HG03469 (cell line): Measurements from ENCODE around the gene TENT5A.
"Not testable (repeated sequence)": the region's sequence is repeated elsewhere in the genome, so short reads cannot be mapped to it uniquely, and the experiment has no call there.

Experiments
- ATAC-seq: cut with Tn5 transposase; IDR thresholded peaks from one replicate; pipeline ENCODE4 v1.9.1; 2021; ENCODE audit warnings: mild to moderate bottlenecking, moderate library complexity, moderate number of reproducible peaks; ENCODE audit not compliant: unreplicated experiment

The TENT5A gene

GRCh38 chr6:81752084-81752920 is at the start of gene TENT5A:
TENT5A (minus strand) TSS chr6:81752681; CDS start chr6:81752141, 540 bp downstream.
- ATAC-seq: peak; percentile 57

- ATAC-seq: no peak
Observed at GRCh38 chr6:81801489-81801888, 49.0 kb upstream of the TENT5A start.

- no peak for ATAC-seq
Observed at GRCh38 chr6:81800666-81801065, 48.2 kb upstream of the TENT5A start.

GRCh38 chr6:81799323-81799722 is 46.8 kb upstream of the TENT5A start:
- no peak for ATAC-seq

- ATAC-seq: no peak
Observed at GRCh38 chr6:81797591-81797990, 45.1 kb upstream of the TENT5A start.

GRCh38 chr6:81795890-81796289 is 43.4 kb upstream of the TENT5A start:
- ATAC-seq: no peak

GRCh38 chr6:81793821-81794475 is 41.5 kb upstream of the TENT5A start:
- no peak for ATAC-seq

- ATAC-seq: no peak
Observed at GRCh38 chr6:81792826-81793225, 40.3 kb upstream of the TENT5A start.

GRCh38 chr6:81791756-81792155 is 39.3 kb upstream of the TENT5A start:
- no peak for ATAC-seq

GRCh38 chr6:81790034-81790433 is 37.6 kb upstream of the TENT5A start:
- no peak for ATAC-seq

- no peak for ATAC-seq
Observed at GRCh38 chr6:81789291-81789690, 36.8 kb upstream of the TENT5A start.

GRCh38 chr6:81788748-81789147 is 36.3 kb upstream of the TENT5A start:
- ATAC-seq: no peak

- ATAC-seq: no peak
Observed at GRCh38 chr6:81787313-81788068, 35.0 kb upstream of the TENT5A start.

GRCh38 chr6:81786150-81786549 is 33.7 kb upstream of the TENT5A start:
- no peak for ATAC-seq

GRCh38 chr6:81785377-81785776 is 32.9 kb upstream of the TENT5A start:
- ATAC-seq: no peak

- no peak for ATAC-seq
Observed at GRCh38 chr6:81783893-81784292, 31.4 kb upstream of the TENT5A start.

GRCh38 chr6:81781624-81782023 is 29.1 kb upstream of the TENT5A start:
- no peak for ATAC-seq

- no peak for ATAC-seq
Observed at GRCh38 chr6:81777586-81778268, 25.2 kb upstream of the TENT5A start.

- not testable (repeated sequence) for ATAC-seq
Observed at GRCh38 chr6:81776219-81776618, 23.7 kb upstream of the TENT5A start.

GRCh38 chr6:81774542-81774941 is 22.1 kb upstream of the TENT5A start:
- no peak for ATAC-seq

- no peak for ATAC-seq
Observed at GRCh38 chr6:81773887-81774286, 21.4 kb upstream of the TENT5A start.
